Esophagus squamous epithelium (tissue), 5 donors: ENCODE data around the gene SLA2. TPM values are rescaled to one million over a fixed set of nuclear protein-coding genes. Genes with fewer than 3 reads are reported as not detected.
"Not testable (repeated sequence)": the region's sequence is repeated elsewhere in the genome, so short reads cannot be mapped to it uniquely, and the experiment has no call there.

Source experiments
- DNase-seq: peaks from one replicate; lab custom pipeline; 2025; lab: John Stamatoyannopoulos, UW
- H3K27ac ChIP-seq, 4 donors: fragments of 200-600 bp; sonication (generic); one replicate each; pipeline ENCODE4 v1.5.1; 2016 to 2019; ENCODE audit warnings: mild to moderate bottlenecking in 1 of 4
- H3K27me3 ChIP-seq, 4 donors: fragments of 200-600 bp; sonication (generic); 1 replicate in 3 of 4; 2 replicates in 1 of 4; pipeline versions ENCODE4 v1.5.1 to v1.6.0; 2017 to 2021; ENCODE audit warnings: antibody characterized with exemption in 1 of 4
- H3K36me3 ChIP-seq, 3 donors: fragments of 200-600 bp; sonication (generic); one replicate each; pipeline ENCODE4 v1.5.1; 2016 to 2019
- H3K4me1 ChIP-seq, 3 donors: fragments of 200-600 bp; sonication (generic); one replicate each; pipeline ENCODE4 v1.5.1; 2017 to 2019
- H3K4me3 ChIP-seq, 4 donors: fragments of 200-600 bp; sonication (generic); 1 replicate in 3 of 4; 2 replicates in 1 of 4; pipeline ENCODE4 v1.5.1; 2016 to 2019; ENCODE audit warnings: mild to moderate bottlenecking in 2 of 4, moderate library complexity in 1 of 4
- H3K9me3 ChIP-seq, 3 donors: fragments of 200-600 bp; sonication (generic); one replicate each; pipeline ENCODE4 v1.5.1; 2016 to 2019
- CTCF ChIP-seq, 6 experiments: fragments of 450-650 bp in 4 of 6; fragments of 200-600 bp in 2 of 6; sonication (generic) in 2 of 6; IDR thresholded peaks; one replicate each; pipeline ENCODE4 v1.5.1; 2016 to 2019; ENCODE audit warnings: antibody characterized with exemption in 6 of 6, mild to moderate bottlenecking in 4 of 6, moderate library complexity in 4 of 6
- POLR2A ChIP-seq, 4 donors: fragments of 450-650 bp; IDR thresholded peaks; one replicate each; pipeline ENCODE4 v1.6.1; 2017; ENCODE audit warnings: antibody characterized with exemption in 4 of 4, mild to moderate bottlenecking in 4 of 4, moderate library complexity in 3 of 4
- WGBS, 2 donors: methylation state at CpG; one replicate each; pipeline ENCODE4 v1.1.5; 2018; 5-methylcytosine and 5-hydroxymethylcytosine counted together
- intact Hi-C: fragments of 100-400 bp; cut with DNase I; formaldehyde crosslinking; loops from one replicate; pipeline ENCODE4 v1.15.0; 2022
- total RNA-seq, 4 donors: library from RNA; depleted of rRNA; stranded (reverse); fragments of >200 nt; gene quantifications; one replicate each; pipeline ENCODE4 v1.1.0, GENCODE V29; 2016
- donor health status: DM: yes; HTN: yes; CAD: no.

The SLA2 gene
- total RNA-seq, 4 donors from 2014 or later = 0.11 to 1.9 (median 0.61) TPM; not detected in 1

DNA sequence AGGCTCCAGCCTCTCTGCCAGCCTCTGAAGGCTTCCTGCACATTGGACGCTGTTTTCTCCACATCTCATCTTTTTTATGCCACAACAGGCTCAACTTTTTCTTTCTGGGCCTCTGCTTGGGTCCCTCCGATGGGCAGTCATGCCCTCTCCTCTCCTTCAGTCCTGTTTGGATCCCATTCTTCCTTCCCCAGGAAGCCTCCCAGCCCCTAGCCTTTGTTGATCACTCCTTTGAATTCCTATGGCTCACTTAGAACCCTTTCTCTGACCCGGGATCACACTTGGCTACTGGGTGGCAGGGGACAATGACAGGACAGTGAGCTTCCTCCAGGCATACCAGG, 4.5 kb downstream of the SLA2 start:
- peaks cover 0 to 20% (median 0%) of the 10 kb centered on the region in 4 donors for H3K27me3 ChIP-seq
- DNase-seq = no peak
- intact Hi-C loops = no loop called here

GRCh38 chr20:36638876-36639400, 7.1 kb downstream of the SLA2 start:
- H3K9me3 ChIP-seq, DNase-seq, H3K36me3 ChIP-seq, H3K4me1 ChIP-seq, H3K27ac ChIP-seq, intact Hi-C loops, H3K4me3 ChIP-seq, H3K27me3 ChIP-seq: not testable (repeated sequence)
- 91 to 95% methylated on average over 10 to 12 of the region's 12 CpGs for WGBS, 2 donors

More for the DNA sequence above, 4.5 kb downstream of the SLA2 start:
- no peaks in the 10 kb centered on the region for H3K9me3 ChIP-seq
- TF ChIP-seq CTCF (IDR thresholded peaks at IDR 0.05) = no peak
- no peak for TF ChIP-seq POLR2A (IDR thresholded peaks at IDR 0.05)
- no peaks in the 10 kb centered on the region for H3K36me3 ChIP-seq
- H3K4me3 ChIP-seq = no peak overlapping the region
- no peak overlapping the region for H3K27ac ChIP-seq
- 86 to 89% methylated on average over 2 to 3 of the region's 3 CpGs for WGBS, 2 donors
- peaks cover 0 to 10% (median 3%) of the 10 kb centered on the region in 3 donors for H3K4me1 ChIP-seq

DNA sequence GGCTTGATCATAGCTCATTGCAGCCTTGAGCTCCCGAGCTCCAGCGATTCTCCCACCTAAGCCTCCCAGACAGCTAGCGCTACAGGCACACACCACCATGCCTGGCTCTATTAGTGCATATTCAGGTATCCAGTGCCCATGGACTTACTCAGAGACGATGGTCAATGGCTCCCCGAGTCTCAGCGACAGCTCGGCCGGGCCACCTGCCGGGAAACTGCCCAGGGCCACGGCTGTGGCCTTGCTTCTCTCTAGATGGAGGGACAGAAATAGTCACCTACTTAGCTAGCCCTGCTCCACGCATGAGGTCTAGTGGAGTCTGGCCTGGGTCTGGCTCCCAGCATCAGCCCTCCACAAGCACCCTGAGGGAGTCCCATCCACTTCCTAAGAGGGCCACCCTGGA, 11.7 kb downstream of the SLA2 start:
- Histone ChIP-seq H3K9me3 (no peaks in the 10 kb centered on the region), H3K4me3 (no peak overlapping the region), H3K4me1 (no peaks in the 10 kb centered on the region), H3K27me3 (no peaks in the 10 kb centered on the region), H3K27ac (no peak overlapping the region), H3K36me3 (no peaks in the 10 kb centered on the region)
- TF ChIP-seq POLR2A (IDR thresholded peaks at IDR 0.05) (no peak), CTCF (IDR thresholded peaks at IDR 0.05) (no peak)
- WGBS, 2 donors = 100% methylated on average over 3 of the region's 11 CpGs; no CpG with 5 or more reads in 1 of the 2 donors
- intact Hi-C loops = no loop called here
- no peak for DNase-seq

GRCh38 chr20:36633285-36633772, 12.7 kb downstream of the SLA2 start:
- intact Hi-C loops = no loop called here
- no peaks in the 10 kb centered on the region for H3K4me1 ChIP-seq
- WGBS, 2 donors = 45 to 79% methylated on average over 1 to 6 of the region's 9 CpGs
- H3K27me3 ChIP-seq = no peaks in the 10 kb centered on the region
- H3K9me3 ChIP-seq = no peaks in the 10 kb centered on the region
- H3K36me3 ChIP-seq = no peaks in the 10 kb centered on the region
- TF ChIP-seq CTCF (IDR thresholded peaks at IDR 0.05) = no peak
- TF ChIP-seq POLR2A (IDR thresholded peaks at IDR 0.05) = no peak
- no peak overlapping the region for H3K4me3 ChIP-seq
- H3K27ac ChIP-seq = no peak overlapping the region
- DNase-seq = no peak

- H3K27me3 ChIP-seq = no peaks in the 10 kb centered on the region
- DNase-seq = no peak
- no peak overlapping the region for H3K27ac ChIP-seq
- TF ChIP-seq CTCF (IDR thresholded peaks at IDR 0.05) (no peak), POLR2A (IDR thresholded peaks at IDR 0.05) (no peak)
- 85 to 88% methylated on average over 7 to 8 of the region's 14 CpGs for WGBS, 2 donors
- no peaks in the 10 kb centered on the region for H3K4me1 ChIP-seq
- no peak overlapping the region for H3K4me3 ChIP-seq
- no peaks in the 10 kb centered on the region for H3K36me3 ChIP-seq
- intact Hi-C loops = no loop called here
- H3K9me3 ChIP-seq = no peaks in the 10 kb centered on the region
These were observed 13.3 kb downstream of the SLA2 start for GRCh38 chr20:36632487-36633284.
